Measurements from ENCODE around the gene KCTD18.

KCTD18 gene

GRCh38 chr2:200494048-200494447, 15.8 kb downstream of the KCTD18 start:
- no peak overlapping the region for H3K27ac ChIP-seq
- DNase-seq (ENCODE audit: low spot score): no peak
- TF ChIP-seq, protein P1, sequence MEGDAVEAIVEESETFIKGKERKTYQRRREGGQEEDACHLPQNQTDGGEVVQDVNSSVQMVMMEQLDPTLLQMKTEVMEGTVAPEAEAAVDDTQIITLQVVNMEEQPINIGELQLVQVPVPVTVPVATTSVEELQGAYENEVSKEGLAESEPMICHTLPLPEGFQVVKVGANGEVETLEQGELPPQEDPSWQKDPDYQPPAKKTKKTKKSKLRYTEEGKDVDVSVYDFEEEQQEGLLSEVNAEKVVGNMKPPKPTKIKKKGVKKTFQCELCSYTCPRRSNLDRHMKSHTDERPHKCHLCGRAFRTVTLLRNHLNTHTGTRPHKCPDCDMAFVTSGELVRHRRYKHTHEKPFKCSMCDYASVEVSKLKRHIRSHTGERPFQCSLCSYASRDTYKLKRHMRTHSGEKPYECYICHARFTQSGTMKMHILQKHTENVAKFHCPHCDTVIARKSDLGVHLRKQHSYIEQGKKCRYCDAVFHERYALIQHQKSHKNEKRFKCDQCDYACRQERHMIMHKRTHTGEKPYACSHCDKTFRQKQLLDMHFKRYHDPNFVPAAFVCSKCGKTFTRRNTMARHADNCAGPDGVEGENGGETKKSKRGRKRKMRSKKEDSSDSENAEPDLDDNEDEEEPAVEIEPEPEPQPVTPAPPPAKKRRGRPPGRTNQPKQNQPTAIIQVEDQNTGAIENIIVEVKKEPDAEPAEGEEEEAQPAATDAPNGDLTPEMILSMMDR (conservative IDR thresholded peaks at IDR 0.05; ENCODE audit: low read depth): no peak
- ChIA-PET CTCF (interaction anchor here (0.6 to 1.2 kb wide), 3 partner anchors 10 to 20 kb away, joined by 3 to 4 read pairs (median 3); partner anchors contain the start of gene KCTD18), POLR2A (ENCODE audit: low non-redundant PET) (no interaction called here)

- TF ChIP-seq, protein P1 (conservative IDR thresholded peaks at IDR 0.05; ENCODE audit: low read depth): no peak
- ChIA-PET CTCF (interaction anchor here (0.7 to 1.2 kb wide), 4 partner anchors 8 to 220 kb away, joined by 3 to 4 read pairs (median 3); partner anchors contain the start of gene KCTD18), POLR2A (ENCODE audit: low non-redundant PET) (no interaction called here)
- H3K27ac ChIP-seq: no peak overlapping the region
- DNase-seq (ENCODE audit: low spot score): no peak
Measured at GRCh38 chr2:200492656-200493055, 17.2 kb downstream of the KCTD18 start.

DNA sequence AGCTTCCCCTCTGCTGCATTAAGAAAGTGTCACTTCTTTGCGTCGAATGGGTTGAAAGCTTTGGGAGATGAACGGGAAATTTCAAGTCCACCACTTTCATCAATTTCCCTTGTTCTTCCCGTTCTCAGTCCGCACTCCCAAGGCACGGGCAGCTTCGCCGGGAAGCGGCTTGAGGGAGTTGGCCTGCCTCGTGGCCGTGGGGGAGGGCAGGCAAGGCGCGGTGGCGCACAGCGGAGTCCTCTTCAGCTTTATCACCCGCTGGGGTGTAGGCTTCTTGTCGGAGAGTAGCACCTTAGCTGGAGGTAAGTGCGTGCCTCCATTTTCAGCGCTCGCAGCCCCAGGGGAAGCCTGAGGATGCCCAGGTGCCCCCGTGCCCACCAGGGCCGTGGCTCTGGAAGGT, 19.9 kb downstream of the KCTD18 start:
- no peak overlapping the region for H3K27ac ChIP-seq
- TF ChIP-seq, protein P1 (conservative IDR thresholded peaks at IDR 0.05; ENCODE audit: low read depth): no peak
- ChIA-PET CTCF (no interaction called here), POLR2A (ENCODE audit: low non-redundant PET) (no interaction called here)
- DNase-seq (ENCODE audit: low spot score): no peak

DNA sequence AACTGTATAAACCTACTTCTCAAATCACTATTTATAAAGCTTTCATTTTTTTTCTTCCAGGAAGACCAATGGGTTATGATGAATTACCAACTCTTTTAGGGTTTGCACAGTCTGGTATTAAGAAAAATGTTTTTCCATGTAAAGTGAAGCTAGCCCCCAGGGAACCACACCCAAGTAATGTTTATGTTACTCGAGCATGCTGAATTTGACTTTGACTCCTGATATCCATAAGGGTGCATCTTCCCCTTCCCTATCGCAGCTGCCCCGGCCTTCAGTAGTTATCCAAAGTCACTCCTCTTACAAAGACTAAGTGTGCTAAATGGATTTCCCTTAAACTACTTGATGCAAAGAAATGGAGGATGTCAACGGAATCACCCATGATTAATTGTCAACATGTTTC, 21.7 kb downstream of the KCTD18 start:
- TF ChIP-seq, protein P1 (conservative IDR thresholded peaks at IDR 0.05; ENCODE audit: low read depth): no peak
- POLR2A ChIA-PET (ENCODE audit: low non-redundant PET): no interaction called here
- H3K27ac ChIP-seq: no peak overlapping the region
- CTCF ChIA-PET: no interaction called here
- no peak for DNase-seq (ENCODE audit: low spot score)

- no peak overlapping the region for H3K27ac ChIP-seq
- TF ChIP-seq, protein P1 (conservative IDR thresholded peaks at IDR 0.05; ENCODE audit: low read depth): no peak
- CTCF ChIA-PET: interaction anchor here (0.6 kb wide), 1 partner anchor 248 kb away, joined by 3 read pairs; no protein-coding TSS in a partner anchor
- no peak for DNase-seq (ENCODE audit: low spot score)
- POLR2A ChIA-PET (ENCODE audit: low non-redundant PET): no interaction called here
Measured at GRCh38 chr2:200486529-200486928, 23.3 kb downstream of the KCTD18 start.

- POLR2A ChIA-PET (ENCODE audit: low non-redundant PET): no interaction called here
- DNase-seq (ENCODE audit: low spot score): no peak
- no peak overlapping the region for H3K27ac ChIP-seq
- CTCF ChIA-PET: interaction anchor here (0.6 to 1.6 kb wide), 4 partner anchors 9 to 230 kb away, joined by 3 to 4 read pairs (median 3); no protein-coding TSS in a partner anchor
- TF ChIP-seq, protein P1 (conservative IDR thresholded peaks at IDR 0.05; ENCODE audit: low read depth): no peak
Measured at GRCh38 chr2:200484934-200485333, 24.9 kb downstream of the KCTD18 start.
